Renal cortical epithelial cell (primary cell): Measurements from ENCODE around the gene CCT6A. TPM values are rescaled to one million over a fixed set of nuclear protein-coding genes. Genes with fewer than 3 reads are reported as not detected.
A peak's percentile ranks its signal among the peaks of the same experiment; 100 is the strongest.
"Not testable (repeated sequence)": the region's sequence is repeated elsewhere in the genome, so short reads cannot be mapped to it uniquely, and the experiment has no call there.

ENCODE experiments used
- DNase-seq: peaks from one replicate; pipeline ENCODE4 v3.0.0-alpha.2; 2011; ENCODE audit warnings: low read depth
- total RNA-seq: library from RNA; depleted of rRNA; stranded (reverse); fragments of >200 nt; gene quantifications from 2 replicates; pipeline ENCODE4 v1.2.3, GENCODE V29; 2014

Gene CCT6A, protein sequence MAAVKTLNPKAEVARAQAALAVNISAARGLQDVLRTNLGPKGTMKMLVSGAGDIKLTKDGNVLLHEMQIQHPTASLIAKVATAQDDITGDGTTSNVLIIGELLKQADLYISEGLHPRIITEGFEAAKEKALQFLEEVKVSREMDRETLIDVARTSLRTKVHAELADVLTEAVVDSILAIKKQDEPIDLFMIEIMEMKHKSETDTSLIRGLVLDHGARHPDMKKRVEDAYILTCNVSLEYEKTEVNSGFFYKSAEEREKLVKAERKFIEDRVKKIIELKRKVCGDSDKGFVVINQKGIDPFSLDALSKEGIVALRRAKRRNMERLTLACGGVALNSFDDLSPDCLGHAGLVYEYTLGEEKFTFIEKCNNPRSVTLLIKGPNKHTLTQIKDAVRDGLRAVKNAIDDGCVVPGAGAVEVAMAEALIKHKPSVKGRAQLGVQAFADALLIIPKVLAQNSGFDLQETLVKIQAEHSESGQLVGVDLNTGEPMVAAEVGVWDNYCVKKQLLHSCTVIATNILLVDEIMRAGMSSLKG
- total RNA-seq: 184 and 264 TPM in 2 replicates

DNA sequence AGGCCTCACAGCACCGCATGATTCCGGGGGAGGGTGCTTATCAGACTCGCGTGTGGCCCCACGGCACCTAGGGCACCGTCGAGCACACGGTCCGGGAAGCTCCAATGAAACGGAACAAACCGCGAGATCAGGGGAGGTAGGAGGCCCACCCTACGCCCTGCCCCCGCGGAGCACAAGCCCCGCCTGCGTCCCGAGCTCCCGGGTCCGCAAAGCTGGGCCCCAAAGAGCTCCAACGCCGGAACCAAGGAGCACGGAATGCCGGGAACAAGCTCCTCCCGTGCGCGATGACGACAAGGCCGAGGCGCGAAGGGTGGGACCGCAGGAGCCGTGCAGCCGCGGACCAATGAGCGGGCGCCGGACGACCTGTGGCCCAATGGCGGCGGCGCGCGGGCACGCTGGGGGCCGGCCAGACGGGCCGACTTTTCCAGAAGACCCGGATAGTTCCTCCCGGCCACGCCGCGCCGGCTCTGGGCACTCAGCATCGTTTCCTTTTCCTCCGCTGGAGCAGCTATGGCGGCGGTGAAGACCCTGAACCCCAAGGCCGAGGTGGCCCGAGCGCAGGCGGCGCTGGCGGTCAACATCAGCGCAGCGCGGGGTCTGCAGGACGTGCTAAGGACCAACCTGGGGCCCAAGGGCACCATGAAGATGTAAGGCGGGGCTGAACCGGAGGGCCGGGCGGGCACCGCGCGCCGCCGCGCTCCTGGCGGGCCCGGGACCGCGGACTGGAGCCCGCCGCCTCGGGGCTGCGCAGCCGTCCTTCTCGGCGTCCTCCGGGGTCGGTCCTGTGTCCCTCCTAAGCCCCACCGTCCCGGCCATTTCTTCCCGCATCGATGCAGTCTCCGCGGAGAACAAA lies at the start of gene CCT6A, which contains the start of gene PSPH:
CCT6A (plus strand) TSS at position 427 of the 853 bp plus-strand sequence; CDS start at position 511, 84 bp downstream.
PSPH (minus strand) TSS at position 106 of the 853 bp plus-strand sequence. CDS start 30,232 bp downstream, outside the sequence.
- peak; percentile 93 for DNase-seq

DNA sequence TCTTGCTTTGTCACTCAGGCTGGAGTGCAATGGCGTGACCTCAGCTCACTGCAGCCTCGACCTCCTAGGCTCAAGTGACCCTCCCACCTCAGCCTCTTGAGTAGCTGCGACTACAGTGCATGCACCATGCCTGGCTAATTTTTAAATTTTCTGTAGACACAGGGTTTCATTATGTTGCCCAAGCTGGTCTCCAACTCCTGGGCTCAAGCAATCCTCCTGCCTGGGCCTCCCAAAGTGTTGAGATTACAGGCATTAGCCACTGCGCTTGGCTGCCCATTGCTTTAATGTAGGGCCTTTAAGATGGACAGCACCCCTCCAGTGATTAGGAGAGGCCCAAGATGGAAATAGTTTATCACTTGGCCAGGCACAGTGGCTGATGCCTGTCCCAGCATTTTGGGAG lies 47.8 kb upstream of the CCT6A start:
- no peak for DNase-seq

DNA sequence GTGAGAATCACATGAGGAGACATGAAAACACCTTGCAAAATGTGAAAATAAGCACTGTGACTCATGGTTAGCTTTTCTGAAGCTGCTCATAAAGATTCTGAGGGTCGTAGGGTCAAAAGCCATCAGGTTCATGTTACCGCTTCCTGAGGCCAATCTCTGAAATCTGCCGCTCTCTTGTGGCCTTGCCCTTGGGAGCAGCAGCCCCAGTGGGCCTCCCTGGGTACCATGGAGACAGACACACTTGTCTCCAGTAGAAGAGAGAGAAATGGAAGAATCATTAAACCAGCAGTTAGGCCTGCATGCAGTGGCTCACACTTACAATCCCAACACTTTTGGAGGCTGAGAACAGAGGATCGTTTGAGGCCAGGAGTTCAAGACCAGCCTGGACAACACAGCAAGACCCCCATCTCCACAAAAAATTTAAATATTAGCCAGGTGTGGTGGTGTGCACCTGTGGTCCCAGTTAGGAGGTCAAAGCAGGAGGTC lies 44.4 kb upstream of the CCT6A start:
- peak; percentile 25 for DNase-seq

DNA sequence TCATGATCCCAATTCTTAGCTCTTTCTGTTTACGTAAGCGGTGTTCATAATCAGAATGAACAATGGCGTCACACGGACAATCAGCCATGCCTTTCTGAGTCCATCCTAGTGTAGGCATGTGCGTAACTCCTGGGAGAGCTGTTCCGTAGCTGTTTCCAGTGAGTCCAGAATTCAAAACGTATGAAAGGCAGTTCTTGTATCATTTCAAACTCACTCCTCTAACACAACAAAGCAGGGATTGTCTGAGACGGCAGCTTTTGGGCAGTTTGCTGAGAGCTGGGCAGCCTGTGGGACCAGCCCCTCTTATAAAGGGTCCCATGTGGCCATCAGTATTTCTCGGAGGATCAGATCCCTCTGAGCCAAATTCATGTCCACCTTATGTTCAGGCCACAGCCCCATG lies 43.7 kb upstream of the CCT6A start:
- no peak for DNase-seq

DNA sequence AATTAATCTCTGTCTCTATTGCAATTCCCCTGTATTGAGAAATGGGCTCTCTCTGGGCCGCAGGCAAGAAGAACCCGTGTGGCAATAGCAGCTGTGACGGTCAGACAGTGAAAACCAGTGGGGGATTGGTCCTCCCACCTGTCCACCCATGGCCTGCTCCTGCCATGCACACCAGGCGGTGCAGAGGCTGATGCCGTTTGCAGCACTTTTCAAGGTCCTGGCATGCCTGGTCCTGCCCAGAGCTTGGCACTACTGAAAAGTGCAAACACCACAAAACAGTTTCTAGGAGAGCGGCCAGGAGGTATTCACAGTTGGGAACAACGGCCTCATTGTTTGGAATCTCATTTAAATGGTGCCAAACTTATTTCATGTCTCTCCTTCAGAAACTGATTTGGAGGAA lies 41.9 kb upstream of the CCT6A start:
- DNase-seq: no peak

DNA sequence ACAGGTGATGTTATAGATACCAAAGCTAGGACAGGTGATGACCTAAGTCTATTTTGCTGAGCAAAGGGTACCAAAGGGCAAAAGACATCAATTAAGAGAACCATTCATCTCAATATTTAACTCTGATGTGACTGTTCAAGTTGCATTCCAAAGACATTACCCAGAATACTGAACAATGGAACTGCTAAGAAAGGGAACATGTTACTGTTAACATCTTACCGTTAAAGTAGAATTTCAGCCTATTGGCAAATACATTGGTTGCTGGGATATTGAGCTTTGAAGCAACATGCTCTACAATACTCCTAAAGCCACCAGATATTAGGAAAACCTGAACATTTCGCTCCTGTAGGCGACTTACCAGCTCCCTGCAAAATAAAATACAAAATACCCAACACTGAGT lies 34.5 kb upstream of the CCT6A start:
- DNase-seq: peak; percentile 69

DNA sequence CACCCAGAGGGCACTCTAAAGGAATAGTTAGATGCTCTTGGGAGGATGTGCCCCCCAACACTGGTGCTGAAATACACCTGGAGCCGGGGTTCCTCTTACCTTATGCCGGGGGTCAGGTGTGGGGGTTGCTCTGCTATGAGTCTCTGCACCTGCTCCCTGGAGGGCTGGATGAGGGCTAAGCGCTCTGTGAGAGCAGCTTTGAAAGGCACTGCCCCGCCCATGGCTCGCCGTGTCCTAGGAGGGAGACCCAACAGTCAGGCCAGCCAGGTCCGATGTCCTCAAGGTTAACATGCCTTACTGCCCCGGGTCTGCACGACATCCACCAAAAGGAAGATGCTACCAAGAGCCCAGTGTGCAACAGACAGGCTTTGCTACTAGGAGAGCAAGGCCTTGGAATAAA lies 32.1 kb upstream of the CCT6A start:
- DNase-seq: no peak

DNA sequence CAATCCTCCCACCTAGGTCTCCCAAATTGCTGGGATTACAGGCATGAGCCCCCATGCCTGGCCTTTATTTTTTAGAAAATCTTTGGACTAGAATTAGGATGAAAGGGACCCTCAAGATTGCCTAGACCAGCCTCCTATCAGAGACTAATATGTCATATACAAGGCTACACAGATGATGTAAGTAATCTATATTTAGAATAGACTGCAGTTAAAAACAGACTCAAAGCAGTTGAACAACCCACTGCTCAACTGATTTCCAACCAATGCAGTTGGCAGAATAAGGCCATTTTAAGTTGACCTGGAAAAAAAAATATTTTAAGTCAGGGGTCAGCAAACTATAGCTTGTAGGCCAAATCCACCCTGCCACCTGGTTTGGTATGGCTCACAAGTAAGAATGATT lies 28.1 kb upstream of the CCT6A start:
- no peak for DNase-seq

DNA sequence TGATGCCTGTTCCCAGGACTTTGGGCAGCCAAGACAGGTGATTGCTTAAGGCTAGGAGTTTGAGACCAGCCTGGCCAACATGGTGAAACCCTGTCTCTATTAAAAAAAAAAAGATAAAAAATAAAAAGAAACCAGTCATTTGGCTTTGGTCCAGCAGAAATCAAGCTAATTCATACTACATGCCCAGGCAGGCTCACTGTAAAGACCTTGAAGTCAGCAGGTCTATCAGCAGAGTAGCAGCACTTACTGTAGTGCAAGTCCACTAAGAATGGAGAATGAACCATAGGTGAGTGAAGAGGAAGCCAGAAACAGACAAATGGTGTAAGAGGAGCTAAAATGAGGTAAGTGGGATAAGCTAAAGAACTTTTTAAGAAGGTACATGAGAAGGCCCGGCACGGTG lies 25.0 kb upstream of the CCT6A start:
- no peak for DNase-seq

DNA sequence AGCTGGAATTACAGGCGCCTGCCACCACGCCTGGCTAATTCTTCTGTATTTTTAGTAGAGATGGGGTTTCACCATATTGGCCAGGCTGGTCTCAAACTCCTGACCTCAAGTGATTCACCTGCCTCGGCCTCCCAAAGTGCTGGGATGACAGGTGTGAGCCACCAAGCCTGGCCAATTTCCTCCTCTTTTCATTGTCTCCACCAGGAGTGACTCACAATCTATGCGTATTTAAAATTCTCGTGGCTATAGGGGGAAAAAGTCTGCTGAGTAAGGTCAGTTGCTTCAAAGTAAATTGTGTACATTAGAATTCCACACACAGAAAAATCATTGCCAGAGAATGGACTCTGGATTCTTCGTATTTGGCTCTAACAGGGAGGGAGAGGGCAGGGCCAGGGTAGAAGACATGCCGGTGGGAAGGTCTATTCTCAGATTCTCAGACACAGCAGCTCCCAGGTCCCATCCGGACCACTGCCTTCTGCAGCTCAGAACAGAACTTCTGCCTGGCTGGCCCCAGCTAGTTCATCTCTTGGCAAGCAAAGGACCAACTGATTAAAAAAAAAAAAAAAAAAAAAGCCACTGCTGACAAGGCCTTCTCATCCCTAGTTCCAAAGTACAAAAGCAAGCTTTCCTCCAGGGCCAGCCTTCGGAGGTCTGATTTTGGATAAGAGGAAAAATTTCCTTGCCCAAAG lies 22.5 kb upstream of the CCT6A start:
- DNase-seq: peak; percentile 77

DNA sequence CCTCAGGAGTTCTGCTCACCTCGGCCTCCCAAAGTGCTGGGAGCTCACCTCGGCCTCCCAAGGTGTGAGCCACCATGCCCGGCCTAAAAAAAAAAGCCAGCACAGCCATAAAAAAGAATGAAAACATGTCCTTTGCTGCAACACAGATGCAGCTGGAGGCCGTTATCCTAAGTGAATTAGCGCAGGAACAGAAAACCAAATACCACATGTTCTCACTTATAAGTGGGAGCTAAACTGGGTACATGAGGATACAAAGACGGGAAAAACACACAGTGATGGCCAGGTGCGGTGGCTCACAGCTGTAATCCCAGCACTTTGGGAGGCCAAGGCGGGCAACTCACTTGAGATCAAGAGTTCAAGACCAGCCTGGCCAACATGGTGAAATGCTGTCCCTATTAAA lies 21.2 kb upstream of the CCT6A start:
- no peak for DNase-seq

DNA sequence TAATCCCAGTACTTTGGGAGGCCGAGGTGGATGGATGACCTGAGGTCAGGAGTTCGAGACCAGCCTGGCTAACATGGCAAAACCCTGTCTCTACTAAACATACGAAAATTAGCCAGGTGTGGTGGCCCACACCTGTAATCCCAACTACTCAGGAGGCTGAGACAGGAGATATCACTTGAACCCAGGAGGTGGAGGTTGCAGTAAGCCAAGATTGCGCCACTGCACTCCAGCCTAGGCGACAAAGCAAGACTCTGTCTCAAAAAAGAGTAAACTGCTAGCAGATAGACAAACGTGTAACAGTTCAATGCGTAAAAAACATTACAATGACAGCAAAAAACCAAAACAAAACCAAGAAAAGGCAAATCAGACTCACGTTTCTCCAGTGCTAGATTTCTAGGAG lies 20.0 kb upstream of the CCT6A start:
- DNase-seq: not testable (repeated sequence)

DNA sequence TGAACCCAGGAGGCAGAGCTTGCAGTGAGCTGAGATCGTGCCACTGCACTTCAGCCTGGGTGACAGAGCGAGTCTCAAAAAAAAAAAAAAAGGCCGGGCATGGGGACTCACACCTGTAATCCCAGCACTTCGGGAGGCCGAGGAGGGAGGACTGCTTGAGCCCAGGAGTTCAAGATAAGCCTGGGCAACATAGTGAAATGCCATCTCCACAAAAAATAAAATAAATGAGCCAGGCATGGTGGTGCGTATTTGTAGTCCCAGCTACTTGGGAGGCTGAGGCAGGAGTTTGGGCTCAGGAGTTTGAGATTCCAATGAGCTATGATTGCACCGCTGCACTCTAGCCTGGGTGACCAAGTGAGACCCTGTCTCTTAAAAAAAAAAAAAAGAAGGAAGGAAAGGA lies 19.0 kb upstream of the CCT6A start:
- not testable (repeated sequence) for DNase-seq

DNA sequence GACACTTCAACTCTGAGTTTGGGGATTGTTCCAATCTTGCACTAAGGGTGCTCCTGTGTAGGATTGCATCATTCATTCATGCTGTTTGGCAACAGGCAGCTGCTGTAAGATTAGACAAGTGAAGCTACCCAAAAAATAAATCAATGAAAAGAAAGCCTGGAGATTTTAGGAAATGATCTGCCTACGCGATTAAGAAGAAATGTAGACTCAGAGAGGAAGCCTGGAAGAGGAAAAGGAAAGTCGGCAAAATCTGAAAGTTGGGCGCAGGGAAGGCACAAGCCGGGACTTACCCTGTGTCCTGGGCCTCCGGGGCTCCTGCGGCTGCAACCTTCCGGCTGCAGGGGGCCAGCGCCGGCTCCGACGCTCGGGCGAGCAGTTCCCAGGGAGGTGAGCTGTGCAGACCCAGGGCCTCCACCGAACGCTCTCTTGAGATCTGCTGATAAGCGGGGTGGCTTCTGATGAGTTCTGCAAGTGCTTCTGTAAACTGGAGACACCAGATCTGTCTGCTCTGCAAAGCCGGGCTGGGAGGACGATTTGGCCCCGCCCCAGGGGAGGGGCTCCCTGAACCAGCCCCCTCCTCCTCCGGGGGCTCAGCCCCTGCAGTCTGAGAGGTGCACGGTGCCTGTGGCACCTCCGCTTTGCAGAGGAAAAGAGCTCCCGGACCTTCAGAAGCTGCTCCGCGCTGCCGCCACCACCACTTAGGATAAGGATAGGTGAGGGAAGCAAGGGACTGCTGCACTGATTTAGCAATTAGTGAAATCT lies 17.7 kb upstream of the CCT6A start:
- peak; percentile 63 for DNase-seq

DNA sequence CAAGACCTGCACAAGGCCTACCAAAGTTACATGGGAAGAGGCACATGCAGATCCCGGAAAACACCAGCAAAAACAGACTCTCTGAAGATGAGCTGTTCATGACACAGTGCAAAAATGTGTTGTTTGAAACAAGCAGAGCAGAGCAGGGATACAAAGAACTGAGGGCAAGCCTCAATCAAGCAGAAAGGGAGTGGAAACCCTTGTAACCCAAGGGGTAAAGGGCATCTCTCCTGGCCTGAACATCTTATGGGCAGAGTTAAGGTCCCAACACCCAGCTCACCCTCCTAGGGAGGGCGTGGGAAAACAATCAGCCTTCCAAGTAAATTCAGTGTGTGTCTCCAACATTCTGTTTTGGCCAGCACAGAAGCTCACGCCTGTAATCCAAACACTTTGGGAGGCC lies 10.8 kb upstream of the CCT6A start:
- peak; percentile 83 for DNase-seq

DNA sequence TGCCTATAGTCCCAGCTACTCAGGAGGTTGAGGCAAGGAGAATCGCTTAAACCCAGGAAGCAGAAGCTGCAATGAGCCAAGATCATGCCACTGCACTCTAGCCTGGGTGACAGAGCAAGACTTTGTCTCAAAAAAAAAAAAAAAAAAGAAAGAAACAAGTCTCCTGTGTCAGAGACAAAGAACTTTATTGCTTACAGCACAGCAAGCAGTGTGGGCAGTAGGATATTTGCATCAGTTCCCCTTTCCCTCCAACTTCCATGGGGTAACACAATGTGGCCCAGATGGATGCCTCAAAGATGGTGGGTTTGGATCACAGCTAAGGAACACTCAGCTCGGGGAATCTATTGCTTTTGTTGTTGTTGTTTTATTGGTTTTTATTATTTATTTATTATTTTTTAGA lies 5.8 kb upstream of the CCT6A start:
- not testable (repeated sequence) for DNase-seq

DNA sequence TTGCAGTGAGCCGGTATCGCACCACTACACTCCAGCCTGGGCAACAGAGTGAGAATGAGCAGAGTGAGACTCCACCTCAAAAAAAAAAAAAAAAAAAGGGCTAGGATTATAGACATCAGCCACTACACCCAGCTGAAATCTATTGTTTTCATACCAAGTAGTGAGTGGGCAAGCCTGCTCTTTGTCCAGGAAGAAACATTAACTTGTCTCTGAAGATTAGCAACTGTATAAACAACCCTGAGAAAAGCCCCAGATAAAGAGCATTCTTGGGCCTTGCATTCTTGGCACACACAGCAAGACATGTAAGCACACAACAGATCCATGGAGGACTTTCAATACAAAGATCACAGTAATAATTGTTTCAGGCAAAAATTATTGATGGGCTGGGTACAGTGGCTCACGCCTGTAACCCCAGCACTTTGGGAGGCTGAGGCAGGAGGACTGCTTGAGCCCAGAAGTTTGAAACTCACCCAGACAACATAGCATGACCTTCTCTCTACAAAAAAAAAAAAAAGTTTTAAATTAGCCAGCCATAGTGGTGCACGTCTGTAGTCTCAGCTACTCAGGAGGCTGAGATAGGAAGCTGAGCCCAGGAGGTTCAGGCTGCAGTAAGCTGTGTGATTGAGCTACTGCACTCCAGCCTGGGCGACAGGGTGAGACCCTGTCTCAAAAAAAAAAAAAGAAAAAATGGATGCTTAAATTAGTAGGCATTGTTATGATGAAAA lies 4.7 kb upstream of the CCT6A start:
- DNase-seq: peak; percentile 96

DNA sequence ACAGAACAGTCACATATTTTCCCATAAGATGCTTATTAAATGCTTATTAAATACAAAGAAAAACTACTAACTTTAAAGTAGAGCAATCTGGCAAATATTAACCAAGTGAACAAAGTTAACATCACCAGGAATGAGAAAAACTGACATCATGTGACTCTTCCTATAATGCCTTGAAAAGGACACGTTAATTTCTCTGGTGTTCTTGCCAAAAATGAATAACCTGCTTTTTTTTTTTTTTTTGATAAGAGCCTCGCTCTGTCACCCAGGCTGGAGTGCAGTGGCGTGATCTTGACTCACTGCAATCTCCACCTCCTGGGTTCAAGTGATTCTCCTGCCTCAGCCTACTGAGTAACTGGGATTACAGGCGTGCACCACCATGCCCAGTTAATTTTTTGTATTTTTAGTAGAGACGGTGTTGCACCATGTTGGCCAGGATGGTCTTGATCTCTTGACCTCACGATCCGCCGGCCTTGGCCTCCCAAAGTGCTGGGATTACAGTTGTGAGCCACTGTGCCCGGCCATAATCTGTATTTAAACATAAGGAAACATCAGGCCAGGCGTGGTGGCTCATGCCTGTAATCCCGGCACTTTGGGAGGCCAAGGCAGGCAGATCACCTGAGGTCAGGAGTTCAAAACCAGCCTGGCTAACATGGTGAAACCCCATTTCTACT lies 4.0 kb upstream of the CCT6A start:
- DNase-seq: peak; percentile 83

DNA sequence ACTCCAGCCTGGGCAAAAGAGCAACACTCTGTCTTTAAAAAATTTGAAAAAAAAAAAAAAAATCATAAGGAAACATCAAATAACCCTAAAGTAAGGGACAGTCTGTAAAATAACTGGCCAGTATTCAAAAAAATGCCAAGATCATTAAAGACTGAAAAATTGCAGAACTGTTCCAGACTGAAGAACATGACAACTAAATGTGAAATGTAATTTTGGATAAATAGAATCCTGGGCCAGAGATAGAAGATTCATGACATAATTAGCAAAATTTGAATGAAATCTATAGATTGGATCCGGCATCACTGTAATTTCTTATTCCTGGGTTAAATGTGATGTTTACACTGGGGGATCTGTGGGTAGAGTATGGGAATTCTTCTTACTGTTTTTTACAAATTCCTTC lies 3.3 kb upstream of the CCT6A start:
- DNase-seq: no peak

DNA sequence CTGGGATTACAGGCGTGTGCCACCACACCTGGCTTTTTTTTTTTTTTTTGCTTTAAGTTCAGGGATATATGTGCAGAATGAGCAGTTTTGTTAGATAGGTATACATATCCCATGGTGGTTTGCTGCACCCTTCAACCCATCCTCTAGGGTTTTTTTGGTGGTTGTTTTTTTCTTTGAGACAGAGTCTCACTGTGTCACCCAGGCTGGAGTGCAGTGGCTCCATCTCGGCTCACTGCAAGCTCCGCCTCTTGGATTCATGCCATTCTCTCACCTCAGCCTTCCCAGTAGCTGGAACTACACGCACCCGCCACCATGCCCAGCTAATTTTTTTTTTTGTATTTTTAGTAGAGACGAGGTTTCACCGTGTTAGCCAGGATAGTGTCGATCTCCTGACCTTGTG lies 2.8 kb upstream of the CCT6A start:
- DNase-seq: peak; percentile 29
